Nephron (organoid): ENCODE data around the gene SRPRA.

Experiments used
- H3K27ac Mint-ChIP-seq, 3 experiments: 2 replicates each; pipeline ENCODE4 v1.8.0; 2020; ENCODE audit warnings: mixed read lengths in 3 of 3, mild to moderate bottlenecking in 2 of 3, moderate library complexity in 1 of 3
- H3K27me3 Mint-ChIP-seq: 2 replicates; pipeline ENCODE4 v1.8.0; 2021; ENCODE audit warnings: low read depth, mild to moderate bottlenecking, moderate library complexity, mixed read lengths
- H3K36me3 Mint-ChIP-seq: 2 replicates; pipeline ENCODE4 v1.8.0; 2020; ENCODE audit warnings: low read depth, mixed read lengths
- H3K4me1 Mint-ChIP-seq: 2 replicates; pipeline ENCODE4 v1.8.0; 2020; ENCODE audit warnings: mixed read lengths
- H3K4me3 Mint-ChIP-seq, 3 experiments: 2 replicates each; pipeline ENCODE4 v1.8.0; 2020; ENCODE audit warnings: mild to moderate bottlenecking in 3 of 3, mixed read lengths in 3 of 3, moderate library complexity in 2 of 3
- H3K9me3 Mint-ChIP-seq: 2 replicates; pipeline ENCODE4 v1.8.0; 2020; ENCODE audit warnings: mixed read lengths
- CTCF ChIP-seq, 3 experiments: fragments of 200-600 bp; sonication (generic); IDR thresholded peaks; one replicate each; pipeline ENCODE4 v1.5.0; 2021; ENCODE audit warnings: antibody characterized with exemption in 3 of 3; ENCODE audit not compliant: unreplicated experiment in 3 of 3

The SRPRA gene

DNA sequence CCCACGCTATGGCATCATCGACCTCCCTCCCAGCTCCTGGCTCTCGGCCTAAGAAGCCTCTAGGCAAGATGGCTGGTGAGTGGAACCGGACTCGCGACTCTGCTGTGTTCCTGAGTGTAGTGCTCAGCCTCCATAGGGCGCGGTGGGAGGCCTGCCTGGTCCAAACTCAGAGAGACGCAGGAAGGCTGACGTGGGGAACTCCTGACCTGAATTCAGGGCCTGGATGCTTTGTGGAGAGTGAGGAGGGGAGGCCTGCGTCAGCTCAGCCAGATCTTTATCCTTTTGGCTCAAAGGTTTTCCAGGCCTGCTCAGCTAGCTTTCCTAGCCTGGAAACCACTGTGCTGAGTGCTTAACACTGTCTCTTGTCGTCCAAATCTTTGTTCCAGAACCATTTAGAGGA, 22.2 kb upstream of the SRPRA start:
- Mint-ChIP-seq H3K9me3 (no peaks in the 10 kb centered on the region), H3K4me3 (no peak overlapping the region), H3K27me3 (no peaks in the 10 kb centered on the region), H3K36me3 (peaks cover 34% of the 10 kb centered on the region), H3K4me1 (no peaks in the 10 kb centered on the region), H3K27ac (no peak overlapping the region)
- TF ChIP-seq CTCF (IDR thresholded peaks at IDR 0.05; ENCODE audit: unreplicated experiment in 3 of 3): no peak

DNA sequence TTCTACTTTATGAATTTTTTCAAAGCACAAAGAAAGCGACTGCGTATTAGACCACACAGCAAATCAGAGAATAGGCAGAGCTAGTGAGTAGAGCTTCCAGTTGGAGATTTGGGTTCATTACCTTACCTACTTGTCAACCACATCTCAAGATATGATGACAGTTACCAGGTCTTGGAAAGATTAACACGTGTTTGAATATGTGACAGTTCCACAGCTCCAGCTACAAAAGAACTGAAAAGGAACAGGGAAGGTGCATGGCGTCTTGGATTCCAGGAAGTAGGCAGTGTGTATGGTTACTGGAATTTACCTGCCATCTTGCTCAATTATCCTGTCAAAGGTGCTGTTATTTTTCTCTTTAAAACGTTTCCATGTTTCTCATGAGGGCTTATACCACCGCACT, 19.5 kb upstream of the SRPRA start:
- Mint-ChIP-seq H3K27ac (no peak overlapping the region), H3K4me3 (no peak overlapping the region), H3K36me3 (peaks cover 18% of the 10 kb centered on the region), H3K4me1 (peaks cover 9% of the 10 kb centered on the region), H3K27me3 (no peaks in the 10 kb centered on the region), H3K9me3 (no peaks in the 10 kb centered on the region)
- no peak for TF ChIP-seq CTCF (IDR thresholded peaks at IDR 0.05; ENCODE audit: unreplicated experiment in 3 of 3)

GRCh38 chr11:126284829-126285228, 16.1 kb upstream of the SRPRA start:
- no peak for TF ChIP-seq CTCF (IDR thresholded peaks at IDR 0.05; ENCODE audit: unreplicated experiment in 3 of 3)
- Mint-ChIP-seq H3K27ac (peak overlapping the region; percentile 69 to 81 (median 76)), H3K4me3 (peak overlapping the region; percentile 51 to 82 (median 79)), H3K4me1 (peaks cover 25% of the 10 kb centered on the region), H3K36me3 (peaks cover 9% of the 10 kb centered on the region), H3K9me3 (no peaks in the 10 kb centered on the region), H3K27me3 (no peaks in the 10 kb centered on the region)

DNA sequence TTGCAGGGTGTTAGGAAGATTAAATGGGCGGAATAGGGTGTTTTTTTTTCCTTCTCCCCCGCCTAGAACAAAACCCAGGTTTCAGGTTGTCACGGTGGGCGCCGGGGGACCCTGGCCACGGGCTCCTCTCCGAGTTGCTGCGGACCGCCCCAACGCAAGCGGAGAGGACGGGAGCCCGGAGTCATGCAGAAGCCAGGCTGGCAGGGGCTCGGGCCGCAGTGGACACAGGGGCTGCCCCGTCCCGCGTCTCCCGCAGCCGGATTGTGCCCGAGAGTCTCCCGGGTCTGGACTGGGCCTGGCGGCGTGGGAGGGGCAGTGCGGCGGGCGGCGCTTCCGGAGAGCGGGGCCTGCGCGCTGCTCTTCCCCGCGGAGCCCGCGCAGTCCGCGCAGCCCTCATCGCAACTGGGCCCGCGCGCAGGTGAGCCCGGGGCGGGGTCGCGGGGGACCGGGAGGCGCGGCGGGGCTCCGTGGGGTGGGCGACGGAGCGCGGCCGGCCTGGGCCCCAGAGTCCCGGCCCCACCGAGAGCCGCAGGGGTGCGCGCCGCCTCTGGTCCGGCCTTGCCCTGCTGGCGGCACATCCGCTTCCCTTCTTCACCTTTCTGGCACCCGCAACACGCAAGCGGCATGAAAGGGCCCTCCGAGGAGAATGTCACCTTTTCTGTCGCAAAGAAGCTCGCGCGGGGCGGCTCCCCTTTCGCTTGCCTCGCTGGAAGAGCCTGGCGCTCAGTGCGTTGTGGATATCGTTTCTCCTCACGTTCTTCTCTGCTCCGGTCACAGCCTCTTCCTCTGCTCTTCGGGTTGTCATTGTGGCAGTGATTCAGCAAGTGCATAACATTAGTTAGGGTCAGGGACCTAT, 14.3 kb upstream of the SRPRA start, which contains the start of gene TIRAP:
TIRAP (plus strand) TSS at position 358 of the 856 bp plus-strand sequence. CDS start 7,802 bp downstream, outside the sequence.
- no peak for TF ChIP-seq CTCF (IDR thresholded peaks at IDR 0.05; ENCODE audit: unreplicated experiment in 3 of 3)
- H3K27ac Mint-ChIP-seq: peak within 1 kb of the TSS; percentile 95 to 98 (median 98)
- peak within 1 kb of the TSS; percentile 93 to 98 (median 94) for H3K4me3 Mint-ChIP-seq
- no peaks in the 10 kb centered on the region for H3K9me3 Mint-ChIP-seq
- peaks cover 8% of the 10 kb centered on the region for H3K36me3 Mint-ChIP-seq
- peaks cover 25% of the 10 kb centered on the region for H3K4me1 Mint-ChIP-seq
- no peaks in the 10 kb centered on the region for H3K27me3 Mint-ChIP-seq

DNA sequence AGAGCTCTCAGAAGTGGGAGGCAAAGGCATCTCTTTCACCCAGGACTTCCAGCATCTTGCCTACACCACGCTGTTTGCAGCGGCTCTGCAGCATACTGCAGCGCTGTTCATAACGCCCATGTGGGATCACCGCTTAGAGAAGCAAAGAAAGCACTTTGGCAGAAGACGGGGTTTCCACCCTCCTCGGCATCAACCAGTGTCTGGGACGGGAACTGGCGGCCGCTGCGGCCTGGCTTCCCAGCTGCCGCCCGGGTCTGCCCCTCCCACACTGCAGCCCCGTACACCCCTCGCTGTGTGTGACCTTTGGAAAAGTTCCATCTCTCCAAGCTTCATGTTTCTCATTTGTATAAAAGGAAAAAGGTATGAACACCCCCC, 13.7 kb upstream of the SRPRA start:
- peaks cover 14% of the 10 kb centered on the region for H3K36me3 Mint-ChIP-seq
- TF ChIP-seq CTCF (IDR thresholded peaks at IDR 0.05; ENCODE audit: unreplicated experiment in 3 of 3): no peak
- H3K4me3 Mint-ChIP-seq: peak overlapping the region; percentile 93 to 98 (median 94)
- H3K4me1 Mint-ChIP-seq: peaks cover 25% of the 10 kb centered on the region
- no peaks in the 10 kb centered on the region for H3K27me3 Mint-ChIP-seq
- no peaks in the 10 kb centered on the region for H3K9me3 Mint-ChIP-seq
- peak overlapping the region; percentile 95 to 98 (median 98) for H3K27ac Mint-ChIP-seq
